ENCODE measurements around the gene BCL7B. TPM values are rescaled to one million over a fixed set of nuclear protein-coding genes. Genes with fewer than 3 reads are reported as not detected.
A peak's percentile ranks its signal among the peaks of the same experiment; 100 is the strongest.

The BCL7B gene
- total and polyA plus RNA-seq, 2 of the 13 experiments (the other 11 are each of a cell fraction or from before 2014, with no cell fraction given) = 24.3 to 38.2 TPM

GRCh38 chr7:73557397-73558257, at the start of gene BCL7B (continued):
- TF ChIP-seq ZNF687 (CRISPR knock-in tag; IDR thresholded peaks at IDR 0.05) (peak; percentile 99), ZMAT3 (CRISPR knock-in tag; conservative IDR thresholded peaks at IDR 0.05) (peak; percentile 88), ZNF510 (CRISPR knock-in tag; IDR thresholded peaks at IDR 0.05; ENCODE audit: low read depth) (peak; percentile 81; the same call in 1 of the 2 replicates), ZNF777 (CRISPR knock-in tag; IDR thresholded peaks at IDR 0.05) (peak; percentile 63), REL (CRISPR knock-in tag; conservative IDR thresholded peaks at IDR 0.05) (peak; percentile 80; the same call in 1 of the 2 replicates), ZSCAN29 (CRISPR knock-in tag; conservative IDR thresholded peaks at IDR 0.05) (0 out of 2 replicates have a peak, but pooled peaks have one; percentile 51), ARID2 (CRISPR knock-in tag; IDR thresholded peaks at IDR 0.05; ENCODE audit: borderline replicate concordance) (no peak), ZC3H4 (CRISPR knock-in tag; IDR thresholded peaks at IDR 0.05; ENCODE audit: borderline replicate concordance) (peak; percentile 86), ZNF136 (CRISPR knock-in tag; IDR thresholded peaks at IDR 0.05; ENCODE audit: low read depth) (0 out of 2 replicates have a peak, but pooled peaks have one; percentile 88), ZNF407 (CRISPR knock-in tag; IDR thresholded peaks at IDR 0.05; ENCODE audit: not compliant biosample characterization) (peak; percentile 85)
- TF ChIP-seq, protein P1, sequence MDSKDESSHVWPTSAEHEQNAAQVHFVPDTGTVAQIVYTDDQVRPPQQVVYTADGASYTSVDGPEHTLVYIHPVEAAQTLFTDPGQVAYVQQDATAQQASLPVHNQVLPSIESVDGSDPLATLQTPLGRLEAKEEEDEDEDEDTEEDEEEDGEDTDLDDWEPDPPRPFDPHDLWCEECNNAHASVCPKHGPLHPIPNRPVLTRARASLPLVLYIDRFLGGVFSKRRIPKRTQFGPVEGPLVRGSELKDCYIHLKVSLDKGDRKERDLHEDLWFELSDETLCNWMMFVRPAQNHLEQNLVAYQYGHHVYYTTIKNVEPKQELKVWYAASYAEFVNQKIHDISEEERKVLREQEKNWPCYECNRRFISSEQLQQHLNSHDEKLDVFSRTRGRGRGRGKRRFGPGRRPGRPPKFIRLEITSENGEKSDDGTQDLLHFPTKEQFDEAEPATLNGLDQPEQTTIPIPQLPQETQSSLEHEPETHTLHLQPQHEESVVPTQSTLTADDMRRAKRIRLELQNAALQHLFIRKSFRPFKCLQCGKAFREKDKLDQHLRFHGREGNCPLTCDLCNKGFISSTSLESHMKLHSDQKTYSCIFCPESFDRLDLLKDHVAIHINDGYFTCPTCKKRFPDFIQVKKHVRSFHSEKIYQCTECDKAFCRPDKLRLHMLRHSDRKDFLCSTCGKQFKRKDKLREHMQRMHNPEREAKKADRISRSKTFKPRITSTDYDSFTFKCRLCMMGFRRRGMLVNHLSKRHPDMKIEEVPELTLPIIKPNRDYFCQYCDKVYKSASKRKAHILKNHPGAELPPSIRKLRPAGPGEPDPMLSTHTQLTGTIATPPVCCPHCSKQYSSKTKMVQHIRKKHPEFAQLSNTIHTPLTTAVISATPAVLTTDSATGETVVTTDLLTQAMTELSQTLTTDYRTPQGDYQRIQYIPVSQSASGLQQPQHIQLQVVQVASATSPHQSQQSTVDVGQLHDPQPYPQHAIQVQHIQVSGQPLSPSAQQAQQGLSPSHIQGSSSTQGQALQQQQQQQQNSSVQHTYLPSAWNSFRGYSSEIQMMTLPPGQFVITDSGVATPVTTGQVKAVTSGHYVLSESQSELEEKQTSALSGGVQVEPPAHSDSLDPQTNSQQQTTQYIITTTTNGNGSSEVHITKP (CRISPR knock-in tag; IDR thresholded peaks at IDR 0.05; ENCODE audit: low read depth) = no peak
